ENCODE measurements around the gene C14orf93. TPM values are rescaled to one million over a fixed set of nuclear protein-coding genes. Genes with fewer than 3 reads are reported as not detected.
A peak's percentile ranks its signal among the peaks of the same experiment; 100 is the strongest.

Gene C14orf93
- total RNA-seq, 3 donors from 2014 or later: 11.0 to 16.3 (median 11.8) TPM

DNA sequence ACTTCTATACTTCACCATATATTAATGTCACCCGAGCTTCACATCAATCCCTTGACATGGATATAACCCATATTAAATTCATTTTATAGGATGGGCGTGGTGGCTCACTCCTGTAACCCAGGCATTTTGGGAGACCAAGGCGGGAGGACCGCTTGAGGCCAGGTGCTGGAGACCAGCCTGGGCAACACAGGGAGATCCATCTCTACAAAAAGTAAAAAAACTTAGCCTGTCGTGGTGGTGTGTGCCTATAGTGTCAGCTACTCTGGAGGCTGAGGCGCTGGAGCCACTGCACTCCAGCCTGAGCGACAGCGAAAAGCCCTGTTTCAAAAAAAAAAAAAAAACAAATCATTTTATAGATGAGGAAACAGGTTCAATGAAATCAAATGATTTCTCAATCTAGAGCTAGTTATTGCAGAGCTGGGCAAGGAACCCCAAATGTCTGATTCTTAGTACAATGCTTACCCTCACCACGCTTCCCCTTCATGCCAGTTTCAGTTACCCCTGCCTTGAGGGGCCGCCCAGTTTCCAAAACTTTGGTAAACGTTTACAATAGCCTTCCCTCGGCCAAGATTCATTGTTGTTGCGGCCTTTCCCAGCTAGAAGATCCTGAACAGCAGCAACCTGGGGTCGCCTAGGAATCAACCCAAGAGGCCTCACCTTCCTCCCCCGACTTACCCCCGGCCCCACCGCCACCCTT is 24.0 kb upstream of the C14orf93 start:
- H3K4me3 ChIP-seq: peak overlapping the region; percentile 52
- ATAC-seq: no peak
- TF ChIP-seq, protein P1, sequence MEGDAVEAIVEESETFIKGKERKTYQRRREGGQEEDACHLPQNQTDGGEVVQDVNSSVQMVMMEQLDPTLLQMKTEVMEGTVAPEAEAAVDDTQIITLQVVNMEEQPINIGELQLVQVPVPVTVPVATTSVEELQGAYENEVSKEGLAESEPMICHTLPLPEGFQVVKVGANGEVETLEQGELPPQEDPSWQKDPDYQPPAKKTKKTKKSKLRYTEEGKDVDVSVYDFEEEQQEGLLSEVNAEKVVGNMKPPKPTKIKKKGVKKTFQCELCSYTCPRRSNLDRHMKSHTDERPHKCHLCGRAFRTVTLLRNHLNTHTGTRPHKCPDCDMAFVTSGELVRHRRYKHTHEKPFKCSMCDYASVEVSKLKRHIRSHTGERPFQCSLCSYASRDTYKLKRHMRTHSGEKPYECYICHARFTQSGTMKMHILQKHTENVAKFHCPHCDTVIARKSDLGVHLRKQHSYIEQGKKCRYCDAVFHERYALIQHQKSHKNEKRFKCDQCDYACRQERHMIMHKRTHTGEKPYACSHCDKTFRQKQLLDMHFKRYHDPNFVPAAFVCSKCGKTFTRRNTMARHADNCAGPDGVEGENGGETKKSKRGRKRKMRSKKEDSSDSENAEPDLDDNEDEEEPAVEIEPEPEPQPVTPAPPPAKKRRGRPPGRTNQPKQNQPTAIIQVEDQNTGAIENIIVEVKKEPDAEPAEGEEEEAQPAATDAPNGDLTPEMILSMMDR (IDR thresholded peaks at IDR 0.05): no peak
- H3K36me3 ChIP-seq (ENCODE audit: low read depth): no peaks in the 10 kb centered on the region
- H3K4me1 ChIP-seq (ENCODE audit: low read depth): peaks cover 11% of the 10 kb centered on the region
- intact Hi-C loops (cut with DNase I, micrococcal nuclease): no loop called here
- H3K9me3 ChIP-seq: no peaks in the 10 kb centered on the region
- DNase-seq: no peak

DNA sequence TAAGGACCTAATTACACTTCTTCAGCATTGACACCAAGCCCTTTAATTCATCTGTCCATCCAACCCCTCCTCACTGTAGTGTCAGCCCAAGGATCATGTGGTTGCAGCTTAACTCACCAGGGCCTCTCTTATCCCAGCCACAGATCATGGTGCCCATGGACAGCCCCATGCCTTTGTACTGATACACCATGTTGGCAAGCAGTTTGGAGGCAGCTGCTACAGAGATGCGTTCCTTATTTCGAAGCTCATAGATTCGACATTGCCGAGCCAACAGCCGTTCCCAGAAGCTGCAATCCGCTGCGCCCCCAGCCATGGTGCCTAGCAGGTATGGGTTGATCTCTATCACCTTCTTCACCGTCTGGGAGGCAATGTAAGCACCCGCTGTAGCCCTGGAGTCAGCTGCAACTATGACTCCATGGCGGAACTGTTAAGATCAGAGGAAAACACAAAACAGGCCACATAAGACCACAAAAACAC is 23.3 kb upstream of the C14orf93 start:
- ATAC-seq (no peak), DNase-seq (no peak)
- intact Hi-C loops (cut with DNase I, micrococcal nuclease): no loop called here
- H3K4me3 ChIP-seq: no peak overlapping the region
- H3K9me3 ChIP-seq: no peaks in the 10 kb centered on the region
- H3K4me1 ChIP-seq (ENCODE audit: low read depth): peaks cover 13% of the 10 kb centered on the region
- TF ChIP-seq, protein P1 (IDR thresholded peaks at IDR 0.05): no peak
- H3K36me3 ChIP-seq (ENCODE audit: low read depth): no peaks in the 10 kb centered on the region

DNA sequence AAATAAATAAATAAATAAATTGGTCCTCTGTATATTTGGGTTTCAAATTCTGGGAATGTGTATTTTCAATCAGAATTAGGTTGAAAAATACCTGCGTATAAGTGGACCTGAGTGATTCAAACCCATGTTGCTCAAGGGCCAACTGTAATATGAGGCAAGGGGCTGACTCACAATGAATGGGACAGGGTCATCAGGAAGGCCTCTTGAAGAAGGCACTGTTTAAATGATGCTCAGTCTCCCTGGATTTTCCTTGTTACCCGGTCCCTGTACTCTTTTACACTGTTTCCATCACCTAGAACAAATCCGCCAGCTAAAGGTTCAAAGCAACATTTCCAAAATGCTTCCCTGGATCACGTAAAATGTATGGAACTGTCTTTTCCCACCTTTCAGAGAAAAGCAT is 21.0 kb upstream of the C14orf93 start:
- Histone ChIP-seq H3K9me3 (no peaks in the 10 kb centered on the region), H3K4me1 (ENCODE audit: low read depth) (peaks cover 13% of the 10 kb centered on the region), H3K4me3 (no peak overlapping the region), H3K36me3 (ENCODE audit: low read depth) (no peaks in the 10 kb centered on the region)
- DNase-seq (no peak), ATAC-seq (no peak)
- intact Hi-C loops (cut with DNase I, micrococcal nuclease): no loop called here
- TF ChIP-seq, protein P1 (IDR thresholded peaks at IDR 0.05): no peak

DNA sequence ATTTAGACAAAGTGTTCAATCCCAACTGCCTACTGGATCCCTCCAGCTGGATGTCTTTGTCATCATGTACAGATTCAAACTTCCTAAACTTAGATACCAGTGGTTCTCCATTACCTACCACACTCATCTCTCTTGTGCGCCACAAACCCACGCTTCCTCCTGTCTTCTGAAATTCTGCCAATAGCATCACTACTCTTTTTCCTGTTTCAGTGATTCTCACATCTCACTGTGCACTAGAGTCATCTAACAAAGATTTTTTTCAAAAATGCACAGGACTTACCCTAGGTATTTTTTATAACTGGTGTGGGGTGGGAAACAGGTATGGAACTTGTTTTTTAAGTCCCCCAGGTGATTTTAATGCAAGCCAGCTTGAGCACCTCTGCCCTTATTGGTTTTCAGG is 18.9 kb upstream of the C14orf93 start:
- TF ChIP-seq, protein P1 (IDR thresholded peaks at IDR 0.05): no peak
- no peaks in the 10 kb centered on the region for H3K36me3 ChIP-seq (ENCODE audit: low read depth)
- no peak for DNase-seq
- no peaks in the 10 kb centered on the region for H3K9me3 ChIP-seq
- peak; percentile 41 for ATAC-seq
- no peak overlapping the region for H3K4me3 ChIP-seq
- intact Hi-C loops (cut with DNase I, micrococcal nuclease): no loop called here
- H3K4me1 ChIP-seq (ENCODE audit: low read depth): peaks cover 13% of the 10 kb centered on the region

DNA sequence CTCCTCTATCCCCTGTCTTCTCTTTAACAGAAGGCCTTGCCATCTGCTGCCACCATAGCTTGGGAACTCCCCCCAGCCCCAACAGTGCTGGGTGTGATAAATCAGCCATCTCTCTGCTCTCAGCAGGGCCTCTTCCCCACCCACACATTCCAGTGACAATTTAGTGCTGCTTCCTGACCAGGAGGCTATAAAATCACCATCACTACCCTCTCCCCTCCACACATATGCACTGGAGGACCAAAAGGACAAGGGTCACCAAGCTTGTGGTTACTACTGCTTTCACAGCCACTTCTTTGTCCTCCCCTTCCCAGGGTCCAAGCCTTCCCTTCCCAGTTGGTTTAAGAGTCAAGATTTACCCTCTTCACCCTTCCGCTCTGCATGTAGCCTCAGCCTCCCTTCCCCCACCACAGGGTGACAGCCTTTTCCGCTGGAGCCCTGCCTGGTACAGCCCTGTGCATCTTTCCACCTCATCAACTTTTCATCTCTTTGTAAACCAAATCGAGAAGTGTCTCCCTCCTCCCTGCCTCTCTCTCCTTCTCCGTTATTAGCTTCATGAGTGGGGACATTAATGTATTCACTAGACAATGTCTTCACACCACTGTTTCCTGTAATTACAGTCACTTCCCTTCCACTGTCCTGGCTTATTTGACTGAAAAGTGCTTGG is 15.3 kb upstream of the C14orf93 start:
- no peaks in the 10 kb centered on the region for H3K36me3 ChIP-seq (ENCODE audit: low read depth)
- ATAC-seq: peak; percentile 24
- no peak for DNase-seq
- intact Hi-C loops (cut with DNase I, micrococcal nuclease): no loop called here
- H3K4me3 ChIP-seq: no peak overlapping the region
- H3K9me3 ChIP-seq: no peaks in the 10 kb centered on the region
- peaks cover 5% of the 10 kb centered on the region for H3K4me1 ChIP-seq (ENCODE audit: low read depth)
- TF ChIP-seq, protein P1 (IDR thresholded peaks at IDR 0.05): no peak

All from mucosa of descending colon (tissue), 3 donors.